Astrocyte (in vitro differentiated cells and primary cell): ENCODE data around the gene NPW. TPM values are rescaled to one million over a fixed set of nuclear protein-coding genes. Genes with fewer than 3 reads are reported as not detected.
A peak's percentile ranks its signal among the peaks of the same experiment; 100 is the strongest.

Experiments used
- DNase-seq: peaks from one replicate; pipeline ENCODE4 v3.0.0-alpha.2; 2010; ENCODE audit warnings: low read depth
- FAIRE-seq: peaks from 2 replicates; lab custom pipeline; 2011; peaks lifted over from hg19 to GRCh38; lab: Jason Lieb, UNC
- H2AFZ ChIP-seq: 2 replicates; pipeline ENCODE4 v1.6.0; 2012; ENCODE audit warnings: low read depth, low read length, inconsistent platforms
- H3K27ac ChIP-seq: 2 replicates; pipeline ENCODE4 v1.5.1; 2011; ENCODE audit warnings: low read depth, low read length, inconsistent platforms
- H3K27me3 ChIP-seq: 2 replicates; pipeline ENCODE4 v1.6.0; 2011; ENCODE audit warnings: low read length, inconsistent platforms; ENCODE audit not compliant: insufficient read depth
- H3K36me3 ChIP-seq: 2 replicates; pipeline ENCODE4 v1.5.1; 2011; ENCODE audit warnings: low read length, inconsistent platforms; ENCODE audit not compliant: insufficient read depth
- H3K4me1 ChIP-seq: 2 replicates; pipeline ENCODE4 v1.5.1; 2011; ENCODE audit warnings: low read length, inconsistent platforms; ENCODE audit not compliant: insufficient read depth
- H3K4me2 ChIP-seq: 2 replicates; pipeline ENCODE4 v1.6.0; 2012; ENCODE audit warnings: low read length, inconsistent platforms
- H3K4me3 ChIP-seq: 2 replicates; pipeline ENCODE4 v1.5.1; 2011; ENCODE audit warnings: low read depth, mild to moderate bottlenecking, low read length, inconsistent platforms; ENCODE audit not compliant: insufficient read depth
- H3K79me2 ChIP-seq: 2 replicates; pipeline ENCODE4 v1.6.0; 2012; ENCODE audit warnings: mild to moderate bottlenecking, low read length, inconsistent platforms; ENCODE audit not compliant: insufficient read depth
- H3K9ac ChIP-seq: 2 replicates; pipeline ENCODE4 v1.6.0; 2012; ENCODE audit warnings: mild to moderate bottlenecking, low read length, inconsistent platforms
- H3K9me3 ChIP-seq: 2 replicates; pipeline ENCODE4 v1.5.1; 2012; ENCODE audit warnings: low read depth, mild to moderate bottlenecking, low read length, inconsistent platforms; ENCODE audit not compliant: insufficient read depth
- H4K20me1 ChIP-seq: 2 replicates; pipeline ENCODE4 v1.6.0; 2012; ENCODE audit warnings: low read length, inconsistent platforms; ENCODE audit not compliant: insufficient read depth
- H3K27ac Mint-ChIP-seq: one replicate; pipeline ENCODE4 v1.8.0; 2021; ENCODE audit warnings: mild to moderate bottlenecking, mixed read lengths; ENCODE audit not compliant: unreplicated experiment
- H3K27me3 Mint-ChIP-seq: one replicate; pipeline ENCODE4 v1.8.0; 2021; ENCODE audit warnings: low read depth, mixed read lengths; ENCODE audit not compliant: unreplicated experiment
- H3K36me3 Mint-ChIP-seq: one replicate; pipeline ENCODE4 v1.8.0; 2021; ENCODE audit warnings: low read depth, mixed read lengths; ENCODE audit not compliant: unreplicated experiment
- H3K4me1 Mint-ChIP-seq: one replicate; pipeline ENCODE4 v1.8.0; 2021; ENCODE audit warnings: low read depth, mixed read lengths; ENCODE audit not compliant: unreplicated experiment
- H3K4me3 Mint-ChIP-seq: one replicate; pipeline ENCODE4 v1.8.0; 2021; ENCODE audit warnings: mild to moderate bottlenecking, moderate library complexity, mixed read lengths; ENCODE audit not compliant: unreplicated experiment
- H3K9me3 Mint-ChIP-seq: one replicate; pipeline ENCODE4 v1.8.0; 2021; ENCODE audit warnings: mild to moderate bottlenecking, mixed read lengths; ENCODE audit not compliant: unreplicated experiment
- EZH2 ChIP-seq: IDR thresholded peaks from 2 replicates; pipeline ENCODE4 v1.6.1; 2012; ENCODE audit warnings: mild to moderate bottlenecking, low read length, inconsistent platforms; ENCODE audit not compliant: insufficient read depth
- total RNA-seq: library from RNA; stranded (reverse); gene quantifications from 2 replicates; pipeline ENCODE4 v1.2.1, GENCODE V29; 2021
- TF ChIP-seq, protein P1 (sequence below): IDR thresholded peaks from 2 replicates; pipeline ENCODE4 v1.5.1; 2011; ENCODE audit warnings: low read depth, mild to moderate bottlenecking, inconsistent platforms, low read length, moderate library complexity; ENCODE audit not compliant: insufficient read depth

NPW gene
- total RNA-seq, 1 donor from 2014 or later, result 2.1 TPM

DNA sequence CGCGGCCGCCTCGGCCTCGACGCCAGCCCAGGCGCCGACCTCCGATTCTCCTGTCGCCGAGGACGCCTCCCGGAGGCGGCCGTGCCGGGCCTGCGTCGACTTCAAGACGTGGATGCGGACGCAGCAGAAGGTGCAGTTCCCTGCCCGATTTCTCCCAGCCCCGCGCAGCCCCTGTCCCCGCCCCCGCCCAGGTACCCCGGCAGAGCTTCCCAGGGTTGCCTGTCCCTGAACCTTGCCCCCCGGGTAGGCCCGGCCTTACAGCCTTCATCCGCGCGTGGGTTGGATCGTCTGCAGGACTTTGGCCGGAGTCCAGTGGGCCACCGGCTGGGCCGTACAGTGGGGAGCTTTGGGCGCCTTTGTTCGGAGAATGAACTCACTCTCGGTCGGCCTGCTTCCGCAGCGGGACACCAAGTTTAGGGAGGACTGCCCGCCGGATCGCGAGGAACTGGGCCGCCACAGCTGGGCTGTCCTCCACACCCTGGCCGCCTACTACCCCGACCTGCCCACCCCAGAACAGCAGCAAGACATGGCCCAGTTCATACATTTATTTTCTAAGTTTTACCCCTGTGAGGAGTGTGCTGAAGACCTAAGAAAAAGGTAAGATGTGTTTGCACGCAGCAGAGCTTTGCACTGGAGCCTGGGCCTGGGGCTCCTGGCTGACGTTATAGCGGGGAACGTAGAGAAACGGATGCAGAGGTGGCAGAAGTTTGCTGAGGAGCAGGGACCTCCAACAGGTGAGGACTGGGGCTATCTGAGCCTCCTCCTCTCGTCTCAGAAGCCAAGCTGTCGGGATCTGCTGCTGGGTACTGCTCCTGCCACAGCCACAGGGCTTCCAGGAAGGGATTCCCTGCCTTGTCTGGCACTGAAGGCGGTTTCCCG is 35.0 kb upstream of the NPW start:
- FAIRE-seq (no peak), DNase-seq (peak; percentile 10)
- Histone ChIP-seq H3K79me2 (peaks cover 16% of the 10 kb centered on the region), H3K4me1 (peaks cover 15% of the 10 kb centered on the region), H3K27ac (no peak overlapping the region), H2AFZ (peak overlapping the region; percentile 60), H3K9me3 (no peaks in the 10 kb centered on the region), H3K9ac (peak overlapping the region; percentile 83), H3K36me3 (peaks cover 5% of the 10 kb centered on the region), H4K20me1 (peaks cover 45% of the 10 kb centered on the region), H3K27me3 (peaks cover 40% of the 10 kb centered on the region), H3K4me2 (peak overlapping the region; percentile 91), H3K4me3 (peak overlapping the region; percentile 68)
- peak overlapping the region; percentile 86 for H3K4me3 Mint-ChIP-seq
- H3K9me3 Mint-ChIP-seq, result no peaks in the 10 kb centered on the region
- TF ChIP-seq EZH2, result no peak
- TF ChIP-seq, protein P1, sequence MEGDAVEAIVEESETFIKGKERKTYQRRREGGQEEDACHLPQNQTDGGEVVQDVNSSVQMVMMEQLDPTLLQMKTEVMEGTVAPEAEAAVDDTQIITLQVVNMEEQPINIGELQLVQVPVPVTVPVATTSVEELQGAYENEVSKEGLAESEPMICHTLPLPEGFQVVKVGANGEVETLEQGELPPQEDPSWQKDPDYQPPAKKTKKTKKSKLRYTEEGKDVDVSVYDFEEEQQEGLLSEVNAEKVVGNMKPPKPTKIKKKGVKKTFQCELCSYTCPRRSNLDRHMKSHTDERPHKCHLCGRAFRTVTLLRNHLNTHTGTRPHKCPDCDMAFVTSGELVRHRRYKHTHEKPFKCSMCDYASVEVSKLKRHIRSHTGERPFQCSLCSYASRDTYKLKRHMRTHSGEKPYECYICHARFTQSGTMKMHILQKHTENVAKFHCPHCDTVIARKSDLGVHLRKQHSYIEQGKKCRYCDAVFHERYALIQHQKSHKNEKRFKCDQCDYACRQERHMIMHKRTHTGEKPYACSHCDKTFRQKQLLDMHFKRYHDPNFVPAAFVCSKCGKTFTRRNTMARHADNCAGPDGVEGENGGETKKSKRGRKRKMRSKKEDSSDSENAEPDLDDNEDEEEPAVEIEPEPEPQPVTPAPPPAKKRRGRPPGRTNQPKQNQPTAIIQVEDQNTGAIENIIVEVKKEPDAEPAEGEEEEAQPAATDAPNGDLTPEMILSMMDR, result no peak
- peaks cover 2% of the 10 kb centered on the region for H3K4me1 Mint-ChIP-seq
- peaks cover 2% of the 10 kb centered on the region for H3K36me3 Mint-ChIP-seq
- H3K27ac Mint-ChIP-seq, result peak overlapping the region; percentile 58
- peaks cover 29% of the 10 kb centered on the region for H3K27me3 Mint-ChIP-seq

DNA sequence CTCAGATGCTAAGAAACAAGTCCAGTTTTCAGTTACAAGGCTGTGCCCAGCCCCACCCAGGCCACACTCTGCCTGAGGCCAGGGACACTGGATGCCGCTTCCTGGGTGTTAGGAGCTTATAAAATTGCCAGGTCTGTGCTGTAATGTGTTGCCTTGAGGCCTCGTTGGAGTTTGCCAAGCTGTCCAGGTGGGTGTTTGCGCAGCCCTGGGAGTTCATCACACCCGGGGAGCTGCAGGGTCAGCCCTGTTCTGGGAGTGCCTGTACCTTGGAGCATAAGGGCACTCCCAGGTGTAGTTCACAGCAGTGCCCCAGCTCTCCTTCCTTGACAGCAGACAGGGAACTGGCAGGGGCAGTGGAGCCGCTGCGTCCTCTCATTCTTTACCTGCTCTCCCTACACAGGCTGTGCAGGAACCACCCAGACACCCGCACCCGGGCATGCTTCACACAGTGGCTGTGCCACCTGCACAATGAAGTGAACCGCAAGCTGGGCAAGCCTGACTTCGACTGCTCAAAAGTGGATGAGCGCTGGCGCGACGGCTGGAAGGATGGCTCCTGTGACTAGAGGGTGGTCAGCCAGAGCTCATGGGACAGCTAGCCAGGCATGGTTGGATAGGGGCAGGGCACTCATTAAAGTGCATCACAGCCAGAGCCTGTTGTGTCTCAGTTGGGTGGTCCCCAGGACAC is 34.0 kb upstream of the NPW start:
- H3K9ac ChIP-seq, result no peak overlapping the region
- H4K20me1 ChIP-seq, result peaks cover 35% of the 10 kb centered on the region
- H2AFZ ChIP-seq, result no peak overlapping the region
- peaks cover 16% of the 10 kb centered on the region for H3K79me2 ChIP-seq
- peaks cover 17% of the 10 kb centered on the region for H3K4me1 ChIP-seq
- peak overlapping the region; percentile 91 for H3K4me2 ChIP-seq
- H3K36me3 ChIP-seq, result peaks cover 5% of the 10 kb centered on the region
- no peak overlapping the region for H3K4me3 ChIP-seq
- Mint-ChIP-seq H3K27me3 (peaks cover 26% of the 10 kb centered on the region), H3K9me3 (no peaks in the 10 kb centered on the region), H3K4me1 (peaks cover 2% of the 10 kb centered on the region), H3K27ac (no peak overlapping the region), H3K4me3 (peak overlapping the region; percentile 86), H3K36me3 (peaks cover 2% of the 10 kb centered on the region)
- H3K27ac ChIP-seq, result no peak overlapping the region
- DNase-seq, result no peak
- no peak for TF ChIP-seq EZH2
- TF ChIP-seq, protein P1, result no peak
- FAIRE-seq, result no peak
- peaks cover 36% of the 10 kb centered on the region for H3K27me3 ChIP-seq
- H3K9me3 ChIP-seq, result no peaks in the 10 kb centered on the region
